ENCODE results near the gene PPFIBP1.

DNA sequence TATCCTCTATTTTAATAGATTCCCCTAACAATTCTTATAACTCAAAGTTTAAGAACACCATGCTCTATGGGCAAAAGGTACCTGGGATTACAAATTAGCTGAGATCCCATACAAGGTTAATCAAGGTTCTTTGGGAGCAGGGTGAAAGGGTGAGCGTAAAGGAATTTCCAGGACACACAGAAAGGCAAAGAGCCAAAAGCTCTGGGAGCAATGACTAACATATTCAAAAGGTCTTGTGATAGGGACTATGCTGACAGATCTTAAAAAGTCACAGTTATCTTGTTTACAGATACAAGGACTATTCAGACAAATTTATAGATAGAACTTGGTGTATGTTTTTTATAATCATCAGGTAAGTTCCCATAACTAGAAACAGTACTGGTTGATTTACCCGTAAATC is 19.5 kb upstream of the PPFIBP1 start:
- TF ChIP-seq EP300 (IDR thresholded peaks at IDR 0.05) (no peak), POLR2A (IDR thresholded peaks at IDR 0.05) (no peak)
- TF ChIP-seq, protein P1, sequence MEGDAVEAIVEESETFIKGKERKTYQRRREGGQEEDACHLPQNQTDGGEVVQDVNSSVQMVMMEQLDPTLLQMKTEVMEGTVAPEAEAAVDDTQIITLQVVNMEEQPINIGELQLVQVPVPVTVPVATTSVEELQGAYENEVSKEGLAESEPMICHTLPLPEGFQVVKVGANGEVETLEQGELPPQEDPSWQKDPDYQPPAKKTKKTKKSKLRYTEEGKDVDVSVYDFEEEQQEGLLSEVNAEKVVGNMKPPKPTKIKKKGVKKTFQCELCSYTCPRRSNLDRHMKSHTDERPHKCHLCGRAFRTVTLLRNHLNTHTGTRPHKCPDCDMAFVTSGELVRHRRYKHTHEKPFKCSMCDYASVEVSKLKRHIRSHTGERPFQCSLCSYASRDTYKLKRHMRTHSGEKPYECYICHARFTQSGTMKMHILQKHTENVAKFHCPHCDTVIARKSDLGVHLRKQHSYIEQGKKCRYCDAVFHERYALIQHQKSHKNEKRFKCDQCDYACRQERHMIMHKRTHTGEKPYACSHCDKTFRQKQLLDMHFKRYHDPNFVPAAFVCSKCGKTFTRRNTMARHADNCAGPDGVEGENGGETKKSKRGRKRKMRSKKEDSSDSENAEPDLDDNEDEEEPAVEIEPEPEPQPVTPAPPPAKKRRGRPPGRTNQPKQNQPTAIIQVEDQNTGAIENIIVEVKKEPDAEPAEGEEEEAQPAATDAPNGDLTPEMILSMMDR (IDR thresholded peaks at IDR 0.05) = no peak

Data from upper lobe of left lung (tissue), 4 donors.